Skeletal muscle satellite cell (primary cell): Measurements from ENCODE around the gene ELMO1.

Experiments used
- H3K27me3 ChIP-seq: 2 replicates; pipeline ENCODE4 v1.7.0; 2013; ENCODE audit warnings: low read length; ENCODE audit not compliant: control insufficient read depth, insufficient read depth
- H3K36me3 ChIP-seq: 2 replicates; pipeline ENCODE4 v1.7.0; 2013; ENCODE audit warnings: mild to moderate bottlenecking, control low read depth, low read length; ENCODE audit not compliant: insufficient read depth
- H3K4me1 ChIP-seq: 2 replicates; pipeline ENCODE4 v1.7.0; 2013; ENCODE audit warnings: low read length; ENCODE audit not compliant: control insufficient read depth, insufficient read depth
- H3K4me2 ChIP-seq: 2 replicates; pipeline ENCODE4 v1.7.0; 2013; ENCODE audit warnings: mild to moderate bottlenecking, low read length
- H3K4me3 ChIP-seq: 2 replicates; pipeline ENCODE4 v1.7.0; 2013; ENCODE audit warnings: low read length
- H3K9ac ChIP-seq: 2 replicates; pipeline ENCODE4 v1.7.0; 2013; ENCODE audit warnings: mild to moderate bottlenecking, low read depth, low read length, moderate library complexity
- H3K9me3 ChIP-seq: replicated peaks from 2 replicates; pipeline ENCODE4 v1.7.0; 2013; ENCODE audit warnings: mild to moderate bottlenecking, control low read depth, low read length

ELMO1 gene

GRCh38 chr7:37285706-37286453 lies 162.8 kb downstream of the ELMO1 start:
- H3K27me3 ChIP-seq, result no peaks in the 10 kb centered on the region
- no peaks in the 10 kb centered on the region for H3K36me3 ChIP-seq
- no peak overlapping the region for H3K9ac ChIP-seq
- no peaks in the 10 kb centered on the region for H3K4me1 ChIP-seq
- H3K4me2 ChIP-seq, result no peak overlapping the region
- H3K9me3 ChIP-seq, result no peaks in the 10 kb centered on the region
- no peak overlapping the region for H3K4me3 ChIP-seq

- Histone ChIP-seq H3K27me3 (no peaks in the 10 kb centered on the region), H3K4me2 (no peak overlapping the region), H3K4me1 (no peaks in the 10 kb centered on the region), H3K9ac (no peak overlapping the region), H3K36me3 (no peaks in the 10 kb centered on the region), H3K9me3 (no peaks in the 10 kb centered on the region), H3K4me3 (no peak overlapping the region)
These were observed 163.8 kb downstream of the ELMO1 start for GRCh38 chr7:37284805-37285231.

- H3K27me3 ChIP-seq, result no peaks in the 10 kb centered on the region
- no peak overlapping the region for H3K4me3 ChIP-seq
- H3K4me1 ChIP-seq, result no peaks in the 10 kb centered on the region
- H3K4me2 ChIP-seq, result no peak overlapping the region
- H3K9me3 ChIP-seq, result no peaks in the 10 kb centered on the region
- no peak overlapping the region for H3K9ac ChIP-seq
- no peaks in the 10 kb centered on the region for H3K36me3 ChIP-seq
These were observed 164.4 kb downstream of the ELMO1 start for GRCh38 chr7:37284285-37284684.

- Histone ChIP-seq H3K9me3 (no peaks in the 10 kb centered on the region), H3K9ac (no peak overlapping the region), H3K27me3 (no peaks in the 10 kb centered on the region), H3K36me3 (no peaks in the 10 kb centered on the region), H3K4me1 (no peaks in the 10 kb centered on the region), H3K4me2 (no peak overlapping the region), H3K4me3 (no peak overlapping the region)
These were observed 164.9 kb downstream of the ELMO1 start for GRCh38 chr7:37283716-37284115.

GRCh38 chr7:37282927-37283326 lies 165.7 kb downstream of the ELMO1 start:
- Histone ChIP-seq H3K9ac (no peak overlapping the region), H3K27me3 (no peaks in the 10 kb centered on the region), H3K9me3 (no peaks in the 10 kb centered on the region), H3K4me1 (no peaks in the 10 kb centered on the region), H3K4me3 (no peak overlapping the region), H3K4me2 (no peak overlapping the region), H3K36me3 (no peaks in the 10 kb centered on the region)

- Histone ChIP-seq H3K4me2 (no peak overlapping the region), H3K4me1 (no peaks in the 10 kb centered on the region), H3K4me3 (no peak overlapping the region), H3K27me3 (no peaks in the 10 kb centered on the region), H3K36me3 (no peaks in the 10 kb centered on the region), H3K9ac (no peak overlapping the region), H3K9me3 (no peaks in the 10 kb centered on the region)
These were observed 166.6 kb downstream of the ELMO1 start for GRCh38 chr7:37282093-37282444.

GRCh38 chr7:37281368-37282092 lies 167.1 kb downstream of the ELMO1 start:
- Histone ChIP-seq H3K4me1 (no peaks in the 10 kb centered on the region), H3K9me3 (no peaks in the 10 kb centered on the region), H3K4me2 (no peak overlapping the region), H3K36me3 (no peaks in the 10 kb centered on the region), H3K4me3 (no peak overlapping the region), H3K27me3 (no peaks in the 10 kb centered on the region), H3K9ac (no peak overlapping the region)

- no peaks in the 10 kb centered on the region for H3K27me3 ChIP-seq
- H3K4me1 ChIP-seq, result no peaks in the 10 kb centered on the region
- no peak overlapping the region for H3K9ac ChIP-seq
- peaks cover 3% of the 10 kb centered on the region for H3K9me3 ChIP-seq
- H3K36me3 ChIP-seq, result no peaks in the 10 kb centered on the region
- H3K4me3 ChIP-seq, result no peak overlapping the region
- H3K4me2 ChIP-seq, result no peak overlapping the region
These were observed 171.2 kb downstream of the ELMO1 start for GRCh38 chr7:37277513-37277912.

GRCh38 chr7:37275078-37275710 lies 173.5 kb downstream of the ELMO1 start:
- no peaks in the 10 kb centered on the region for H3K27me3 ChIP-seq
- peaks cover 3% of the 10 kb centered on the region for H3K9me3 ChIP-seq
- H3K9ac ChIP-seq, result no peak overlapping the region
- no peak overlapping the region for H3K4me2 ChIP-seq
- no peak overlapping the region for H3K4me3 ChIP-seq
- no peaks in the 10 kb centered on the region for H3K4me1 ChIP-seq
- no peaks in the 10 kb centered on the region for H3K36me3 ChIP-seq

GRCh38 chr7:37273891-37274290 lies 174.8 kb downstream of the ELMO1 start:
- Histone ChIP-seq H3K9ac (no peak overlapping the region), H3K4me1 (no peaks in the 10 kb centered on the region), H3K27me3 (no peaks in the 10 kb centered on the region), H3K4me2 (no peak overlapping the region), H3K36me3 (no peaks in the 10 kb centered on the region), H3K4me3 (no peak overlapping the region), H3K9me3 (peaks cover 3% of the 10 kb centered on the region)

- no peak overlapping the region for H3K4me2 ChIP-seq
- H3K4me1 ChIP-seq, result no peaks in the 10 kb centered on the region
- H3K4me3 ChIP-seq, result no peak overlapping the region
- H3K9me3 ChIP-seq, result no peaks in the 10 kb centered on the region
- H3K36me3 ChIP-seq, result no peaks in the 10 kb centered on the region
- no peak overlapping the region for H3K9ac ChIP-seq
- no peaks in the 10 kb centered on the region for H3K27me3 ChIP-seq
These were observed 178.8 kb downstream of the ELMO1 start for GRCh38 chr7:37269711-37270508.
